Activated T-helper 1 cell treated with Interleukin-2 at 50 U/mL for 16 hours (primary cell): ENCODE data around the gene CTNND2.

ENCODE experiments used
- DNase-seq: peaks from one replicate; pipeline ENCODE4 v3.0.0-alpha.2; 2020; ENCODE audit warnings: low read depth

Gene CTNND2

GRCh38 chr5:11171236-11171635 lies 733.0 kb downstream of the CTNND2 start:
- no peak for DNase-seq

- no peak for DNase-seq
Observed at GRCh38 chr5:11166923-11167322, 737.3 kb downstream of the CTNND2 start.

GRCh38 chr5:11164531-11165294 lies 739.5 kb downstream of the CTNND2 start:
- no peak for DNase-seq

GRCh38 chr5:11157132-11157531 lies 747.1 kb downstream of the CTNND2 start:
- DNase-seq, result no peak

- DNase-seq, result no peak
Observed at GRCh38 chr5:11153670-11154382, 750.4 kb downstream of the CTNND2 start.

GRCh38 chr5:11152368-11152767 lies 751.9 kb downstream of the CTNND2 start:
- no peak for DNase-seq

GRCh38 chr5:11150976-11151375 lies 753.3 kb downstream of the CTNND2 start:
- DNase-seq, result no peak

- no peak for DNase-seq
Observed at GRCh38 chr5:11148810-11149539, 755.3 kb downstream of the CTNND2 start.

GRCh38 chr5:11146171-11146570 lies 758.1 kb downstream of the CTNND2 start:
- no peak for DNase-seq

GRCh38 chr5:11143456-11144267 lies 760.6 kb downstream of the CTNND2 start:
- no peak for DNase-seq

- DNase-seq, result no peak
Observed at GRCh38 chr5:11139217-11139865, 764.9 kb downstream of the CTNND2 start.

- DNase-seq, result no peak
Observed at GRCh38 chr5:11130131-11130530, 774.1 kb downstream of the CTNND2 start.

- no peak for DNase-seq
Observed at GRCh38 chr5:11128021-11128420, 776.2 kb downstream of the CTNND2 start.

GRCh38 chr5:11126844-11127243 lies 777.4 kb downstream of the CTNND2 start:
- no peak for DNase-seq

- no peak for DNase-seq
Observed at GRCh38 chr5:11121885-11122284, 782.4 kb downstream of the CTNND2 start.

- no peak for DNase-seq
Observed at GRCh38 chr5:11110128-11110527, 794.1 kb downstream of the CTNND2 start.

- DNase-seq, result no peak
Observed at GRCh38 chr5:11105696-11106095, 798.5 kb downstream of the CTNND2 start.

GRCh38 chr5:11104651-11105112 lies 799.6 kb downstream of the CTNND2 start:
- DNase-seq, result no peak

- no peak for DNase-seq
Observed at GRCh38 chr5:11104210-11104609, 800.0 kb downstream of the CTNND2 start.

GRCh38 chr5:11084111-11084510 lies 820.1 kb downstream of the CTNND2 start:
- no peak for DNase-seq

GRCh38 chr5:11082404-11082945 lies 821.8 kb downstream of the CTNND2 start:
- DNase-seq, result no peak
